T1000 (cell line): ENCODE measurements around the gene MUSTN1.

Source experiments
- DNase-seq: peaks from one replicate; lab custom pipeline; 2025; ENCODE audit warnings: mixed read lengths; lab: John Stamatoyannopoulos, UW

The MUSTN1 gene

GRCh38 chr3:52852419-52852818 is 17.6 kb upstream of the MUSTN1 start:
- DNase-seq, result no peak

- no peak for DNase-seq
These were observed 16.5 kb upstream of the MUSTN1 start for GRCh38 chr3:52851348-52851747.

- DNase-seq, result no peak
These were observed 14.8 kb upstream of the MUSTN1 start for GRCh38 chr3:52849656-52850055.

- no peak for DNase-seq
These were observed 13.8 kb upstream of the MUSTN1 start for GRCh38 chr3:52848617-52849016.

- no peak for DNase-seq
These were observed 12.9 kb upstream of the MUSTN1 start for GRCh38 chr3:52847726-52848125.

- DNase-seq, result no peak
These were observed 12.4 kb upstream of the MUSTN1 start for GRCh38 chr3:52847241-52847640.

GRCh38 chr3:52846432-52846965 is 11.7 kb upstream of the MUSTN1 start:
- DNase-seq, result no peak

- no peak for DNase-seq
These were observed 11.0 kb upstream of the MUSTN1 start for GRCh38 chr3:52845691-52846431.

- no peak for DNase-seq
These were observed 10.3 kb upstream of the MUSTN1 start for GRCh38 chr3:52845157-52845556.

GRCh38 chr3:52844290-52844975 is 9.6 kb upstream of the MUSTN1 start:
- DNase-seq, result no peak

- no peak for DNase-seq
These were observed 9.1 kb upstream of the MUSTN1 start for GRCh38 chr3:52843881-52844280.

GRCh38 chr3:52843108-52843865 is 8.5 kb upstream of the MUSTN1 start:
- DNase-seq, result no peak

GRCh38 chr3:52842424-52842823 is 7.6 kb upstream of the MUSTN1 start:
- no peak for DNase-seq

GRCh38 chr3:52841981-52842340 is 7.1 kb upstream of the MUSTN1 start:
- DNase-seq, result no peak

- no peak for DNase-seq
These were observed 6.6 kb upstream of the MUSTN1 start for GRCh38 chr3:52841211-52841980.

GRCh38 chr3:52839892-52840545 is 5.2 kb upstream of the MUSTN1 start:
- no peak for DNase-seq

GRCh38 chr3:52839268-52839575 is 4.4 kb upstream of the MUSTN1 start:
- no peak for DNase-seq

GRCh38 chr3:52838561-52839267 is 3.9 kb upstream of the MUSTN1 start:
- DNase-seq, result no peak

- DNase-seq, result no peak
These were observed 2.2 kb upstream of the MUSTN1 start for GRCh38 chr3:52836986-52837385.

GRCh38 chr3:52836471-52836845 is 1.6 kb upstream of the MUSTN1 start:
- no peak for DNase-seq
